A673 (cell line): ENCODE data around the gene HINFP.

Experiments used
- EZH2 ChIP-seq: fragments of 200-600 bp; sonication (generic); IDR thresholded peaks from 2 replicates; pipeline ENCODE4 v1.6.1; 2017; ENCODE audit warnings: borderline replicate concordance, low read depth, mild to moderate bottlenecking, mixed read lengths, antibody characterized with exemption, low read length; ENCODE audit not compliant: poor library complexity, severe bottlenecking
- TF ChIP-seq, protein P1 (sequence below): fragments of 300-800, 200-600 bp; sonication (generic); conservative IDR thresholded peaks from 2 replicates; pipeline ENCODE4 v1.5.1; 2017; ENCODE audit warnings: low read depth, mild to moderate bottlenecking, antibody characterized with exemption, low read length, moderate library complexity, mixed read lengths

DNA sequence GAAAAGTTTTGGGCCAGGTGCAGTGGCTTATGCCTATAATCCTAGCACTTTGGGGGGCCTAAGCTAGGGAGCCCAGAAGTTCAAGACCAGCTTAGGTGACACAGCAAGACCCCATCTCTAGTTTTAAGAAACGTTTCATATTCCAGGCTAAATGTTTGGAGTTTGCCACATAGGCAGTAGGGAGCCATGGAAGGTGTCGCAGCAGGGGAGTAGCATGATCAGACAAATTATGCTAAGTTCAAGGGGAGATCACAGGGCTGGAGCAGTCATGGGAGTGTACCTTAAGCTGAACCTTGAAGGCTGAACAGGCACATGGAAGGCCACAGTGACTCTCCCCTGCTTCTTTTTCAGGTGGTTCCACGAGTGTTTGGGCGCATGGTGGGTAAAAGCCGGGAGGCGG lies 58.0 kb downstream of the HINFP start:
- TF ChIP-seq, protein P1, sequence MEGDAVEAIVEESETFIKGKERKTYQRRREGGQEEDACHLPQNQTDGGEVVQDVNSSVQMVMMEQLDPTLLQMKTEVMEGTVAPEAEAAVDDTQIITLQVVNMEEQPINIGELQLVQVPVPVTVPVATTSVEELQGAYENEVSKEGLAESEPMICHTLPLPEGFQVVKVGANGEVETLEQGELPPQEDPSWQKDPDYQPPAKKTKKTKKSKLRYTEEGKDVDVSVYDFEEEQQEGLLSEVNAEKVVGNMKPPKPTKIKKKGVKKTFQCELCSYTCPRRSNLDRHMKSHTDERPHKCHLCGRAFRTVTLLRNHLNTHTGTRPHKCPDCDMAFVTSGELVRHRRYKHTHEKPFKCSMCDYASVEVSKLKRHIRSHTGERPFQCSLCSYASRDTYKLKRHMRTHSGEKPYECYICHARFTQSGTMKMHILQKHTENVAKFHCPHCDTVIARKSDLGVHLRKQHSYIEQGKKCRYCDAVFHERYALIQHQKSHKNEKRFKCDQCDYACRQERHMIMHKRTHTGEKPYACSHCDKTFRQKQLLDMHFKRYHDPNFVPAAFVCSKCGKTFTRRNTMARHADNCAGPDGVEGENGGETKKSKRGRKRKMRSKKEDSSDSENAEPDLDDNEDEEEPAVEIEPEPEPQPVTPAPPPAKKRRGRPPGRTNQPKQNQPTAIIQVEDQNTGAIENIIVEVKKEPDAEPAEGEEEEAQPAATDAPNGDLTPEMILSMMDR: no peak
- no peak for TF ChIP-seq EZH2
